T47D (cell line): Measurements from ENCODE around the gene GAMT.

ENCODE experiments used
- DNase-seq, 2 experiments: peaks; one replicate each; pipeline versions ENCODE4 v3.0.0 to v3.0.0-alpha.2; 2011 to 2012; ENCODE audit warnings: low read depth in 1 of 2, low spot score in 1 of 2
- JUND ChIP-seq: IDR thresholded peaks from 2 replicates; pipeline ENCODE4 v1.6.1; 2012; ENCODE audit warnings: low read depth
- in situ Hi-C: cut with HindIII; loops from 2 replicates; pipeline ENCODE4 v1.10.0; 2016; ENCODE audit warnings: low sequenced_read_pairs, low pct_unique_long_range_greater_than_20kb

GAMT gene

GRCh38 chr19:1354970-1355567, 46.3 kb downstream of the GAMT start:
- DNase-seq, result no peak
- no peak for TF ChIP-seq JUND
- in situ Hi-C loops, result no loop called here

- in situ Hi-C loops, result no loop called here
- no peak for DNase-seq
Measured at GRCh38 chr19:1353144-1353543, 48.2 kb downstream of the GAMT start.

GRCh38 chr19:1351381-1351851, 49.9 kb downstream of the GAMT start:
- no peak for TF ChIP-seq JUND

More at GRCh38 chr19:1353144-1353543, 48.2 kb downstream of the GAMT start:
- no peak for TF ChIP-seq JUND

DNA sequence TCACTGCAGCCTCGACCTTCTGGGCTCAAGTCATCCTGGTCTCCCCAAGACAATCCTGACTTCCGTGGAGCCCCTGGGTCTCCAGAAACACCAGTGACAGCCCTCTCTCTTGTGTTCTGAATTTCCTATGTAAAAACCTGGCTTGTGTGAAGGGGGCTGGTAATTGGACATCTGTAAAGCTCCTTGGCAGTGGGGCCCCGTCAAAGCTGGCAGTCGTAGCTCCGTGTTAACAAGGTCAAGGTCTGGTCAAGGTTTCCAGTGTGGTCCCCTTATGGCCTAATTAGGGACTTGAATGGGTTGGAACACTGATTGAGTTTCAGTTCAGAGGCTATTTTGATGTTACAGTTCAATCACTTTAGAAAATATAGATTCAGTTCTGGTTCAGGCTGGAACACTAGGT, 50.5 kb downstream of the GAMT start:
- no peak for TF ChIP-seq JUND
- in situ Hi-C loops, result no loop called here
- DNase-seq, result no peak

More at GRCh38 chr19:1351381-1351851, 49.9 kb downstream of the GAMT start:
- no peak for DNase-seq
- in situ Hi-C loops, result no loop called here

- TF ChIP-seq JUND, result no peak
- in situ Hi-C loops, result no loop called here
- DNase-seq, result no peak
Measured at GRCh38 chr19:1349211-1349610, 52.1 kb downstream of the GAMT start.
